B cell (primary cell): ENCODE data around the gene ANXA4. TPM values are rescaled to one million over a fixed set of nuclear protein-coding genes. Genes with fewer than 3 reads are reported as not detected.

Experiments used
- ATAC-seq: fragments of 200-7000 bp; cut with Tn5 transposase; one replicate; pipeline ENCODE4 v1.10.0; 2021; ENCODE audit warnings: low read depth, mild to moderate bottlenecking, moderate number of reproducible peaks, moderate library complexity
- CTCF ChIA-PET: fragments of 350-600 bp; sonication (Branson Sonifier 250); formaldehyde crosslinking; loops from one replicate; lab custom pipeline; 2021; ENCODE audit warnings: antibody characterized with exemption, inconsistent platforms; lab: Charles Lee
- POLR2A ChIA-PET: fragments of 350-600 bp; sonication (Branson Sonifier 250); formaldehyde crosslinking; loops from one replicate; lab custom pipeline; 2021; ENCODE audit warnings: antibody characterized with exemption; lab: Charles Lee
- DNase-seq: peaks from one replicate; pipeline ENCODE4 v3.0.0; 2013
- H2AFZ ChIP-seq: 2 replicates; pipeline ENCODE4 v1.6.1; 2012; ENCODE audit warnings: mild to moderate bottlenecking, low read depth, low read length; ENCODE audit not compliant: insufficient read depth, poor library complexity, severe bottlenecking
- H3K27ac ChIP-seq, 2 donors: 1 replicate in 1 of 2; 2 replicates in 1 of 2; pipeline ENCODE4 v1.5.1; 2012 to 2013; ENCODE audit warnings: low read length in 2 of 2, mild to moderate bottlenecking in 2 of 2, moderate library complexity in 1 of 2
- H3K27me3 ChIP-seq, 4 experiments: fragments of 200-600 bp in 1 of 4; sonication (generic) in 1 of 4; replicated peaks in 1 of 4; 1 replicate in 2 of 4; 2 replicates in 2 of 4; pipeline versions ENCODE4 v1.6.1 to v1.7.0; 2013 to 2016; ENCODE audit warnings: low read length in 3 of 4, mild to moderate bottlenecking in 2 of 4, mixed read lengths in 1 of 4, moderate library complexity in 1 of 4; ENCODE audit not compliant: insufficient read depth in 4 of 4, control insufficient read depth in 3 of 4; ENCODE audit errors: control extremely low read depth in 1 of 4
- H3K36me3 ChIP-seq, 2 experiments: replicated peaks in 1 of 2; 1 replicate in 1 of 2; 2 replicates in 1 of 2; pipeline versions ENCODE4 v1.6.1 to v1.7.1; 2013; ENCODE audit warnings: low read length in 1 of 2; ENCODE audit not compliant: insufficient read depth in 2 of 2, control insufficient read depth in 1 of 2; ENCODE audit errors: control extremely low read depth in 1 of 2, extremely low read depth in 1 of 2
- H3K4me1 ChIP-seq, 2 donors: fragments of 200-600 bp in 1 of 2; sonication (generic) in 1 of 2; 1 replicate in 1 of 2; 2 replicates in 1 of 2; pipeline versions ENCODE4 v1.5.1 to v1.6.1; 2013 to 2017; ENCODE audit warnings: low read length in 2 of 2; ENCODE audit not compliant: control insufficient read depth in 2 of 2, insufficient read depth in 2 of 2
- H3K4me2 ChIP-seq: replicated peaks from 2 replicates; pipeline ENCODE3; 2012; ENCODE audit warnings: mild to moderate bottlenecking, low read depth, low read length; ENCODE audit not compliant: poor library complexity, severe bottlenecking
- H3K4me3 ChIP-seq, 5 experiments: fragments of 200-600 bp in 1 of 5; sonication (generic) in 1 of 5; 1 replicate in 3 of 5; 2 replicates in 2 of 5; pipeline versions ENCODE4 v1.5.1 to v1.7.0; 2011 to 2016; ENCODE audit warnings: low read length in 4 of 5, mild to moderate bottlenecking in 4 of 5, low read depth in 2 of 5, control low read depth in 1 of 5, moderate library complexity in 1 of 5; ENCODE audit not compliant: insufficient read depth in 1 of 5; ENCODE audit errors: control extremely low read depth in 1 of 5, extremely low read depth in 1 of 5
- H3K79me2 ChIP-seq: fragments of 200-600 bp; sonication (generic); one replicate; pipeline ENCODE4 v1.6.0; 2016; ENCODE audit warnings: low read length; ENCODE audit not compliant: control insufficient read depth, insufficient read depth
- H3K9ac ChIP-seq: fragments of 200-600 bp; sonication (generic); 2 replicates; pipeline ENCODE4 v1.6.1; 2017; ENCODE audit warnings: mild to moderate bottlenecking, low read length, moderate library complexity
- H3K9me3 ChIP-seq, 3 donors: one replicate each; pipeline versions ENCODE4 v1.6.1 to v1.7.1; 2013; ENCODE audit warnings: low read length in 2 of 3; ENCODE audit not compliant: control insufficient read depth in 2 of 3, insufficient read depth in 1 of 3; ENCODE audit errors: control extremely low read depth in 1 of 3
- H4K20me1 ChIP-seq: 2 replicates; pipeline ENCODE4 v1.6.0; 2012; ENCODE audit warnings: mild to moderate bottlenecking, low read length; ENCODE audit not compliant: insufficient read depth, control insufficient read depth, poor library complexity, severe bottlenecking
- H3K27ac Mint-ChIP-seq: one replicate; pipeline ENCODE4 v1.8.0; 2021; ENCODE audit warnings: mixed read lengths
- H3K27me3 Mint-ChIP-seq: one replicate; pipeline ENCODE4 v1.8.0; 2021; ENCODE audit warnings: mixed read lengths
- H3K4me1 Mint-ChIP-seq: one replicate; pipeline ENCODE4 v1.8.0; 2021; ENCODE audit warnings: mixed read lengths
- H3K4me3 Mint-ChIP-seq: one replicate; pipeline ENCODE4 v1.8.0; 2021; ENCODE audit warnings: mixed read lengths
- H3K9me3 Mint-ChIP-seq: one replicate; pipeline ENCODE4 v1.8.0; 2022; ENCODE audit warnings: mixed read lengths; ENCODE audit not compliant: insufficient read depth
- WGBS: methylation state at CpG from one replicate; pipeline ENCODE4 v1.1.5; 2013; ENCODE audit warnings: missing lambda C conversion rate; ENCODE audit not compliant: insufficient coverage; 5-methylcytosine and 5-hydroxymethylcytosine counted together
- intact Hi-C: fragments of 100-400 bp; cut with micrococcal nuclease; formaldehyde crosslinking; loops from one replicate; pipeline ENCODE4 v1.10.0; 2022
- polyA plus RNA-seq: library from polyadenylated mRNA; depleted of rRNA; stranded (reverse); fragments of >200 nt; gene quantifications from 2 replicates; pipeline ENCODE4 v1.2.3, GENCODE V29; 2012
- total RNA-seq, 2 donors: library from RNA; stranded (reverse); fragments of 120-200 nt in 1 of 2; gene quantifications; 1 replicate in 1 of 2; 2 replicates in 1 of 2; pipeline versions ENCODE4 v1.2.3 to v1.2.4, GENCODE V29; 2013 to 2022
- TF ChIP-seq, protein P1 (sequence below): fragments of 200-600 bp; IDR thresholded peaks from one replicate; pipeline ENCODE4 v1.8.0; 2022; ENCODE audit warnings: antibody characterized with exemption, mild to moderate bottlenecking

The ANXA4 gene
- total and polyA plus RNA-seq, 2 donors (not counting 1 experiment from before 2014, with no cell fraction given), result 28.4 to 61.7 TPM

GRCh38 chr2:69829256-69830044 lies 87.5 kb downstream of the ANXA4 start, which contains the start of gene GMCL1:
TSS of gene GMCL1 (plus strand) at chr2:69829660. CDS start at chr2:69829893, 233 bp downstream.
- WGBS, result under 1% methylated on average over 74 of the region's 74 CpGs
- ChIA-PET CTCF (interaction anchor here (0.6 to 5.0 kb wide), 7 partner anchors 12 to 190 kb away, joined by 3 to 43 read pairs (median 4); no protein-coding TSS in a partner anchor), POLR2A (interaction anchor here (1.0 to 1.9 kb wide), 2 partner anchors 13 to 361 kb away, joined by 3 to 4 read pairs; partner anchors contain the start of gene C2orf42)
- DNase-seq, result peak; percentile 99
- Histone ChIP-seq H3K27me3 (no peaks in the 10 kb centered on the region), H3K27ac (peak within 1 kb of the TSS; percentile 94 to 98), H3K4me2 (peak within 1 kb of the TSS; percentile 78), H3K4me3 (peak within 1 kb of the TSS; percentile 46 to 97 (median 72)), H4K20me1 (peaks cover 12% of the 10 kb centered on the region), H3K79me2 (peaks cover 50% of the 10 kb centered on the region), H3K9ac (peak within 1 kb of the TSS; percentile 73), H2AFZ (peak within 1 kb of the TSS; percentile 90), H3K4me1 (peaks cover 24 to 26% of the 10 kb centered on the region in 2 donors), H3K9me3 (no peaks in the 10 kb centered on the region), H3K36me3 (no peaks in the 10 kb centered on the region)
- intact Hi-C loops, result loop anchor here (1.0 to 2.0 kb wide), 5 partner anchors 63 to 1363 kb away; partner anchors contain the start of genes AAK1, APLF, FBXO48 and SNRNP27
- Mint-ChIP-seq H3K27me3 (no peaks in the 10 kb centered on the region), H3K27ac (peak within 1 kb of the TSS; percentile 99), H3K9me3 (no peaks in the 10 kb centered on the region), H3K4me1 (peaks cover 38% of the 10 kb centered on the region), H3K4me3 (peak within 1 kb of the TSS; percentile 99)
- peak; percentile 96 for ATAC-seq
- TF ChIP-seq, protein P1, sequence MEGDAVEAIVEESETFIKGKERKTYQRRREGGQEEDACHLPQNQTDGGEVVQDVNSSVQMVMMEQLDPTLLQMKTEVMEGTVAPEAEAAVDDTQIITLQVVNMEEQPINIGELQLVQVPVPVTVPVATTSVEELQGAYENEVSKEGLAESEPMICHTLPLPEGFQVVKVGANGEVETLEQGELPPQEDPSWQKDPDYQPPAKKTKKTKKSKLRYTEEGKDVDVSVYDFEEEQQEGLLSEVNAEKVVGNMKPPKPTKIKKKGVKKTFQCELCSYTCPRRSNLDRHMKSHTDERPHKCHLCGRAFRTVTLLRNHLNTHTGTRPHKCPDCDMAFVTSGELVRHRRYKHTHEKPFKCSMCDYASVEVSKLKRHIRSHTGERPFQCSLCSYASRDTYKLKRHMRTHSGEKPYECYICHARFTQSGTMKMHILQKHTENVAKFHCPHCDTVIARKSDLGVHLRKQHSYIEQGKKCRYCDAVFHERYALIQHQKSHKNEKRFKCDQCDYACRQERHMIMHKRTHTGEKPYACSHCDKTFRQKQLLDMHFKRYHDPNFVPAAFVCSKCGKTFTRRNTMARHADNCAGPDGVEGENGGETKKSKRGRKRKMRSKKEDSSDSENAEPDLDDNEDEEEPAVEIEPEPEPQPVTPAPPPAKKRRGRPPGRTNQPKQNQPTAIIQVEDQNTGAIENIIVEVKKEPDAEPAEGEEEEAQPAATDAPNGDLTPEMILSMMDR, result no peak
